Gastrocnemius medialis (tissue), 4 donors: Measurements from ENCODE around the gene PEMT. TPM values are rescaled to one million over a fixed set of nuclear protein-coding genes. Genes with fewer than 3 reads are reported as not detected.

Experiments used
- ATAC-seq, 2 donors: fragments of 150-250 bp; one replicate each; pipeline ENCODE4 v1.9.1; 2016
- DNase-seq, 2 donors: peaks; one replicate each; pipeline ENCODE4 v3.0.0-alpha.2; 2019
- H3K27ac ChIP-seq, 4 donors: fragments of 200-600 bp; sonication (generic); 1 replicate in 1 of 4; 2 replicates in 3 of 4; pipeline ENCODE4 v1.5.1; 2016 to 2018; ENCODE audit warnings: mild to moderate bottlenecking in 2 of 4, moderate library complexity in 1 of 4
- H3K27me3 ChIP-seq, 3 donors: fragments of 200-600 bp; sonication (generic) in 2 of 3; 1 replicate in 1 of 3; 2 replicates in 2 of 3; pipeline versions ENCODE4 v1.5.1 to v1.6.0; 2016 to 2019; ENCODE audit warnings: mild to moderate bottlenecking in 1 of 3, moderate library complexity in 1 of 3
- H3K36me3 ChIP-seq, 2 donors: fragments of 200-600 bp; sonication (generic) in 1 of 2; one replicate each; pipeline ENCODE4 v1.5.1; 2017 to 2018
- H3K4me1 ChIP-seq, 2 donors: fragments of 200-600 bp; sonication (generic) in 1 of 2; one replicate each; pipeline ENCODE4 v1.5.1; 2016 to 2017; ENCODE audit warnings: mild to moderate bottlenecking in 2 of 2
- H3K4me3 ChIP-seq, 4 donors: fragments of 200-600 bp; sonication (generic) in 3 of 4; 1 replicate in 1 of 4; 2 replicates in 3 of 4; pipeline ENCODE4 v1.5.1; 2016 to 2019; ENCODE audit warnings: mild to moderate bottlenecking in 2 of 4
- H3K9me3 ChIP-seq, 3 donors: fragments of 200-600 bp; sonication (generic) in 2 of 3; 1 replicate in 1 of 3; 2 replicates in 2 of 3; pipeline ENCODE4 v1.5.1; 2016 to 2019
- POLR2A ChIP-seq, 2 donors: fragments of 450-650 bp; IDR thresholded peaks; one replicate each; pipeline ENCODE4 v1.6.1; 2017; ENCODE audit warnings: antibody characterized with exemption in 2 of 2, mild to moderate bottlenecking in 2 of 2, moderate library complexity in 2 of 2
- in situ Hi-C, 4 donors: fragments of 200-750 bp; cut with MboI; loops; one replicate each; pipeline versions ENCODE4 v1.15.0 to v1.8.0; 2017; ENCODE audit warnings: low sequenced_read_pairs in 4 of 4
- intact Hi-C: fragments of 100-400 bp; cut with DNase I; formaldehyde crosslinking; loops from one replicate; pipeline ENCODE4 v1.15.1; 2023; ENCODE audit warnings: low total_unique reads
- total RNA-seq, 4 donors: library from RNA; depleted of rRNA; stranded (reverse); fragments of >200 nt; gene quantifications; one replicate each; pipeline versions ENCODE4 v1.1.0 to v1.2.3, GENCODE V29; 2016
- TF ChIP-seq, protein P1 (sequence below), 5 experiments: fragments of 450-650 bp in 3 of 5; fragments of 200-600 bp in 2 of 5; sonication (generic) in 2 of 5; IDR thresholded peaks in 4 of 5; conservative IDR thresholded peaks in 1 of 5; 1 replicate in 4 of 5; 2 replicates in 1 of 5; pipeline ENCODE4 v1.5.1; 2016 to 2019; ENCODE audit warnings: antibody characterized with exemption in 5 of 5, mild to moderate bottlenecking in 3 of 5, moderate library complexity in 3 of 5

PEMT gene
- total RNA-seq, 4 donors from 2014 or later = 32.8 to 48.2 (median 34.2) TPM

GRCh38 chr17:17509601-17510425 lies 81.7 kb downstream of the PEMT start:
- TF ChIP-seq, protein P1, sequence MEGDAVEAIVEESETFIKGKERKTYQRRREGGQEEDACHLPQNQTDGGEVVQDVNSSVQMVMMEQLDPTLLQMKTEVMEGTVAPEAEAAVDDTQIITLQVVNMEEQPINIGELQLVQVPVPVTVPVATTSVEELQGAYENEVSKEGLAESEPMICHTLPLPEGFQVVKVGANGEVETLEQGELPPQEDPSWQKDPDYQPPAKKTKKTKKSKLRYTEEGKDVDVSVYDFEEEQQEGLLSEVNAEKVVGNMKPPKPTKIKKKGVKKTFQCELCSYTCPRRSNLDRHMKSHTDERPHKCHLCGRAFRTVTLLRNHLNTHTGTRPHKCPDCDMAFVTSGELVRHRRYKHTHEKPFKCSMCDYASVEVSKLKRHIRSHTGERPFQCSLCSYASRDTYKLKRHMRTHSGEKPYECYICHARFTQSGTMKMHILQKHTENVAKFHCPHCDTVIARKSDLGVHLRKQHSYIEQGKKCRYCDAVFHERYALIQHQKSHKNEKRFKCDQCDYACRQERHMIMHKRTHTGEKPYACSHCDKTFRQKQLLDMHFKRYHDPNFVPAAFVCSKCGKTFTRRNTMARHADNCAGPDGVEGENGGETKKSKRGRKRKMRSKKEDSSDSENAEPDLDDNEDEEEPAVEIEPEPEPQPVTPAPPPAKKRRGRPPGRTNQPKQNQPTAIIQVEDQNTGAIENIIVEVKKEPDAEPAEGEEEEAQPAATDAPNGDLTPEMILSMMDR (IDR thresholded peaks at IDR 0.05 in 4 of 5, conservative IDR thresholded peaks at IDR 0.05 in 1 of 5) = no peak
- TF ChIP-seq POLR2A (IDR thresholded peaks at IDR 0.05) = no peak
- Histone ChIP-seq H3K4me3 (no peak overlapping the region), H3K27ac (peak overlapping the region in 1 of 4 donors; percentile 40), H3K4me1 (peaks cover 11 to 14% of the 10 kb centered on the region in 2 donors), H3K9me3 (no peaks in the 10 kb centered on the region), H3K36me3 (no peaks in the 10 kb centered on the region), H3K27me3 (no peaks in the 10 kb centered on the region)
- in situ Hi-C loops = loop anchor here in 1 of 4 donors (10.0 kb wide), 1 partner anchor 155 kb away; no protein-coding TSS in a partner anchor
- ATAC-seq (no peak), DNase-seq (no peak)
- intact Hi-C loops = no loop called here

DNA sequence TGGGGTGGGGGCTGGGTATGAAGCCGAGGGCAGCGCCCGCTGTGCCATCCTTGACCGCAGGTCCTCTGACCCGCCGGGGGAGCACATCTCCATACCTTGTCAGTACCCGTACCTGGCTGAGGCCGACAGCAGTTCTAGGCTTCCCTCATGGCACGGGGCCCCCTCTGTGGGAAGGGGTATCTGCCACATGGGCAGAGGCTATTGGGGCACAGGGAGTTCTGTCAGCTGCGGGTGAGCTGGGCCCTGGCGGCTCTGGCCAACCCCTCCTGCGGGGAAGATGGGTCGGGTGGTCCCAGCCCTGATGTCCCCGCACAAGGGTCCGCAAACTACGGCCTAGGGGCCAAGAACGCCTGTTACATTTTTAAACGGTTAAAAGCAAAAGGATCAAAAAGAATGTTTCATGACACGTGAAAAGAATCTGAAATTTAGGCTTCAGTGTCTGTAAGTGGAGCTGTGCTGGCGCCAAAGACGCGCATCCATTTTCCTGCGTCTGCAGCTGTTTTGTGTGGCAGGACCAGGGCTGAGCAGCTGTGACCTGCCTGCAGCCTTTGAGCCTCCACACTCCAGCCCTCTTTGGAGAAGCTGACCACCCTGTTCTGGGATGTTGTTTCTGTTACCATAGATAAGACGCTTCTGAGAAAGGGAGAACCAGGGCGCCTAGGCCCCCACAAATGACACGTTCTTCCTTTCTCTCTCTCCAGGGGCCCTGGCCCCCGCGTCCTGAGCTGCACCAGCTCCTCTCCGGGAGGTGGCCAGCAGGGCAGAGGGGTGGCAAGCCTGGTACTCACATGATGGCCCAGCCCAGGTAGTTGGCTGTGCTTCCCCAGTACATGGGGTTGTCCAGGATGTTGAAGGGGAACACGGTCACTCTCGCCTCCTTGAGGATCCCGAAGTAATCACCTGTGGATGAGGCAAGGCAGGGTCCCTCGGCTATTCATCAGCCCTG lies 82.6 kb downstream of the PEMT start:
- DNase-seq (no peak), ATAC-seq (no peak)
- Histone ChIP-seq H3K4me1 (peaks cover 11 to 14% of the 10 kb centered on the region in 2 donors), H3K4me3 (no peak overlapping the region), H3K9me3 (no peaks in the 10 kb centered on the region), H3K27ac (no peak overlapping the region), H3K36me3 (no peaks in the 10 kb centered on the region), H3K27me3 (no peaks in the 10 kb centered on the region)
- in situ Hi-C loops = loop anchor here in 1 of 4 donors (10.0 kb wide), 1 partner anchor 154 kb away; no protein-coding TSS in a partner anchor
- intact Hi-C loops = no loop called here
- TF ChIP-seq, protein P1 (IDR thresholded peaks at IDR 0.05 in 4 of 5, conservative IDR thresholded peaks at IDR 0.05 in 1 of 5) = no peak
- no peak for TF ChIP-seq POLR2A (IDR thresholded peaks at IDR 0.05)

DNA sequence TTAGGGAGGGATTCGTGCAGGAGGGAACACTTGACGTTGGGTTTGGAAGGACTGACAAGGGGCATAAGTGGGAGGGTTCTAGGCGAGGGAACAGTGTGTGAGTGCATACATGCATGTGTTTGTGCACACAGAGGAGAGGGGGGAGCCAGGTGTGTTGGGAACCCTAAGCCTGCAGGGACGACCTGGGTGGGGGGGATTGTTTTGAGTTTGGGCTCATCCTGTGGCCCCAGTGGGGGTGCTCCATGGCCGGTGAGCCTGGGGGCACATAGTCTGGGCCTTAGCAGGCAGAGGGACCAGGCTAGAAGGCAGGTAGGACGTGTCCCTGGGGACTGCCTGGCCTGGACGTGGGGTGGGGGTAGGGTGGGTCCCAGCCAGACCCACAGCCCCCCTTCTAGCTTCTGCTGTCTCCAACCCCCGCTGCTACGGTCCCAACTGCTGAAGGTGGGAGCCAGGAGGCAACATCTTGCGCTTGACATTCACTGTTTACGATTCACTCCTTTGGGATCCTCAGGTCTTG lies 83.4 kb downstream of the PEMT start:
- TF ChIP-seq, protein P1 (IDR thresholded peaks at IDR 0.05 in 4 of 5, conservative IDR thresholded peaks at IDR 0.05 in 1 of 5) = no peak
- no peak for TF ChIP-seq POLR2A (IDR thresholded peaks at IDR 0.05)
- in situ Hi-C loops = loop anchor here in 1 of 4 donors (10.0 kb wide), 1 partner anchor 153 kb away; no protein-coding TSS in a partner anchor

DNA sequence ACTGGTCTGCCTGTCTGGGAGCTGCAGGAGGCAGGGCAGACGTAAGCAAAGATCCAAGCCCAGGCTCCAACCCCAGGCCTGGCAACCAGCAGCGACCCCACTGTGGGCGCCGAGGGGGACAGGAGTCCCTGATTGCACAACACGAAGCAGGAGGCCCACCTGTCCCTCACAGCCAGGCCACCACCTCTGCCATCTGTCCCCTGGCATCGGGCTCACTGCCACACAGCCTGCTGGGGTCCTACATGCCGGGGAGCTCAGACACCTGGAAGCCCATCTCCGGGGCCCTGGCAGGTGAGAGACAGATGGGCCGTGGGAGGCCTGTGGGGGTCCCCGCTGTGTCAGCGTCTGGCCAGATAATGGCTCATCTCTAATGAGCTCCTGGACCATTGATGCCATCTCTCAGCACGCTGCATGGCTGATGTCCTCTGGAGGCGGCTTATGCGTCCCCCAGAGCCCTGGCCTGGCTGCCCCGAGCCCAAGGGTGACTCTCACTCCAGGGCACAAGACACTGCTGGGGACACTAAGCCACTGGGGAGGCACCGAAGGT lies 84.0 kb downstream of the PEMT start:
- Histone ChIP-seq H3K4me1 (peaks cover 11 to 14% of the 10 kb centered on the region in 2 donors), H3K27ac (peak overlapping the region; percentile 25 to 64 (median 54))
- intact Hi-C loops = no loop called here

More for the DNA sequence above, 83.4 kb downstream of the PEMT start:
- peaks cover 11 to 14% of the 10 kb centered on the region in 2 donors for H3K4me1 ChIP-seq
- intact Hi-C loops = no loop called here
- ATAC-seq (no peak), DNase-seq (no peak)
- H3K36me3 ChIP-seq = no peaks in the 10 kb centered on the region
- no peak overlapping the region for H3K27ac ChIP-seq
- no peak overlapping the region for H3K4me3 ChIP-seq
- H3K27me3 ChIP-seq = no peaks in the 10 kb centered on the region
- no peaks in the 10 kb centered on the region for H3K9me3 ChIP-seq

More for the DNA sequence above, 84.0 kb downstream of the PEMT start:
- H3K36me3 ChIP-seq = no peaks in the 10 kb centered on the region
- TF ChIP-seq, protein P1 (IDR thresholded peaks at IDR 0.05 in 4 of 5, conservative IDR thresholded peaks at IDR 0.05 in 1 of 5) = no peak
- no peak for TF ChIP-seq POLR2A (IDR thresholded peaks at IDR 0.05)
- H3K4me3 ChIP-seq = no peak overlapping the region
- H3K9me3 ChIP-seq = no peaks in the 10 kb centered on the region
- no peak for ATAC-seq
- in situ Hi-C loops = loop anchor here in 1 of 4 donors (10.0 kb wide), 1 partner anchor 153 kb away; no protein-coding TSS in a partner anchor
- H3K27me3 ChIP-seq = no peaks in the 10 kb centered on the region
- DNase-seq = no peak
